NCI-H2227 (cell line): ENCODE measurements around the gene TPST2.

Experiments
- DNase-seq: peaks from one replicate; lab custom pipeline; 2025; ENCODE audit not compliant: unreplicated experiment; lab: John Stamatoyannopoulos, UW

Gene TPST2

DNA sequence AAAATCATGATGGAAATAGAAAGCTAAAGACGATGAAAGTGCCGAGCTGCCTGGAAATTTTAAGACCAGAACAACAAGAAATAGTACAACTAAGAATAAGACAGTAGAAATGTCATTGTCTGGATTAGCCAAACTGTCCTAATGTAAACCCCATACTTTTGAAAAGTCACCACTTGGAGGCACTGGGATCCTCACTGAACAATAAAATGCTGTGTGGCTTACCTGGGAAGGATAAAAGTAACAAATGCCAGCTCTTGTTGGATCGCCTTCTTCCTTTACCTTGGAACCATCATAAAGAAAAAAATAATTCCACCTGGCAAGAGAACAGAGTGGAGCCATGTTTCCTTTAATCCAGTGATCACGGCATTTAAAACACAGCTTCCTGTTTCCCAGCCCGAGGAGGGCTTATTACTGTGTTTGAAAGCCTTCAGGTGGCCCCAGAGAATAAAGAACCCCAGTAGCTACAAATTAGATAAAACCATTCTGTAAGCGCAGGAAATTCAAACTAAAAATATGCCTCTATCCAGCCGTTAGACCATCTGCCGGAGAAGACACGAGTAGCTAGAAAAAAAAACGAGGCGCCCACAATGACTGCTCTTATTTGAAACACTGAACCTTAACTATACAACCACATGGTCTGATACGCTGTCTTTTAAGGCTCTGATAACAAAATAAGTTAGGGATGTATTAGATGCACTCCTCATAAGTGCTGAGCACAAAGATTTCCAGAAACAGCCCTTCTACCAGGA is 110.7 kb downstream of the TPST2 start:
- peak; percentile 15 for DNase-seq

DNA sequence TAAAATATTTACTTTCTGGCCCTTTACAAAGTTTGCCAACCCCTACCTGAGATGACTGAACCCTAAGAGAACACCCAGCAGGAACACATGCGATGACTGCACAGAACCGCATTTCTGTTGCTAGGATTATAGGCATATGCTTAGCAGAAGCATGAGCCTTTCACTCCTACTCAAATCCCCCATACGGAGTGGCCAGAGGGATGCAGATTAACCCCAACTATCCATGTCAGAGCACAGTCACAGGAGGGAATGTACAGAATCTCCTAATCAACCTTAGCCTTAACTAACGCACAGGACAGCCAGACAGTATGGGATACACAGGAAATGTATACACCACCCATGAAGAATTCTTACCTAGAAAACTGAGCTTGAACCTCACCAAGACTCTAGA is 112.6 kb downstream of the TPST2 start:
- DNase-seq = no peak

DNA sequence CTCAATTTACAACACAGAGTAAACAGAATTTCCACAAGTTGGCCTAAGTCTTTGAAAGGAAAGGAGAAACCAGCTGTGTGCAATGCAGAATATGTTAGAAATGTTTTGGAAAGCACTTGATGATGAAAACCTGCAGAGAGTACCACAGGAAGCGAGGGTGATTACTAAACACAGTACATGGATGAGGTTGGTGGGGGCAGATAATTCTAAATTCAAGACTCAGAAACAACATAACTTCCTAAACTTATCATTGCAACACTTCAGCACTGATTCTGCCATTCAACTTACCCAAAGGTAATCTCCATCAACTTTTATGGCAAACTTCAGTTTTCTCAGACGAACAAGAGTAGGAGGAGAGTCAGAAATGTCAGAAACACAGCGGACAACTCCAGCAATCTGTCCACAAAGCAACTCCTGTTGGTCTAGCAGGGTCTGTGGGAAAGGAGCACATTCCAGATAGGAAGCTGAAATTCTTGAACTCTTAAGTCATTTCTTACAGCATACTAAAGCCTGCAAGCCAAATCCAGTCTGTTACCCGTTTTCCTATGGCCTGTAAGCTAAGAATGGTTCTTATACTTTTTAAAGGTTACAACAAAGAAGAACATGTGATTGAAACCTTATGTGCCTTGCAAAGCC is 113.1 kb downstream of the TPST2 start:
- DNase-seq = no peak

DNA sequence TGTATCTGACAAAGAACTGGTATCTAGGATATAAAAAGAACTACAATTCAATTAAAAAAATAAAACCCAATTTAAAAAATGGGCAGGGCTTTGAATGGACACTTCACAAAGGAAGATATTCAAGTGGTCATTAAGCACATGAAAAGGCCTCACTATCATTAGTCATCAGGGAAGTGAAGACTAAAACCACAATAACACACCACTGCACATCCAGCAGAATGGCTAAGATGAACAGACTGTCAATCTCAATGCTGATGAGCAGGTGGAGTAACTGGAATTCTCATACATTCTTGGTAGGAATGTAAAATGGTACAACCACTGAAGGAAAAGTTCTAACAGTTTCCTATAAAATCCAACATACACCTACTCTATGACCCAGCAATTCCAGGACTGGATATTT is 115.2 kb downstream of the TPST2 start:
- DNase-seq = no peak
